Neural cell (in vitro differentiated cells): ENCODE measurements around the gene RTL9.

Experiments used
- CTCF ChIP-seq: fragments of 450-650 bp; IDR thresholded peaks from 2 replicates; pipeline ENCODE4 v1.5.1; 2014; ENCODE audit warnings: antibody characterized with exemption, mild to moderate bottlenecking, moderate library complexity; ENCODE audit not compliant: poor library complexity, severe bottlenecking
- EP300 ChIP-seq: fragments of 450-650 bp; conservative IDR thresholded peaks from 2 replicates; pipeline ENCODE4 v1.6.1; 2014; ENCODE audit warnings: antibody characterized with exemption, mild to moderate bottlenecking, moderate library complexity; ENCODE audit not compliant: poor library complexity, severe bottlenecking
- EZH2 ChIP-seq: fragments of 200-600, 300-800 bp; shearing (Covaris generic), sonication (generic); IDR thresholded peaks from 2 replicates; pipeline ENCODE4 v1.6.1; 2014; ENCODE audit warnings: antibody characterized with exemption, low read length, borderline replicate concordance, mild to moderate bottlenecking; ENCODE audit not compliant: insufficient read depth, poor library complexity, severe bottlenecking
- MXI1 ChIP-seq: fragments of 450-650 bp; conservative IDR thresholded peaks from 2 replicates; pipeline ENCODE4 v1.6.1; 2014; ENCODE audit warnings: antibody characterized with exemption, mild to moderate bottlenecking; ENCODE audit not compliant: poor library complexity, severe bottlenecking
- POLR2AphosphoS5 ChIP-seq: IDR thresholded peaks from 2 replicates; pipeline ENCODE4 v1.6.1; 2012
- RAD21 ChIP-seq: fragments of 450-650 bp; conservative IDR thresholded peaks from 2 replicates; pipeline ENCODE4 v1.6.1; 2014; ENCODE audit warnings: antibody characterized with exemption, mild to moderate bottlenecking, moderate library complexity
- REST ChIP-seq: IDR thresholded peaks from 2 replicates; pipeline ENCODE4 v1.6.1; 2012; ENCODE audit warnings: borderline replicate concordance
- SMC3 ChIP-seq: fragments of 450-650 bp; conservative IDR thresholded peaks from 2 replicates; pipeline ENCODE4 v1.6.1; 2014; ENCODE audit warnings: antibody characterized with exemption, mild to moderate bottlenecking, moderate library complexity; ENCODE audit not compliant: poor library complexity
- TAF1 ChIP-seq: IDR thresholded peaks from 2 replicates; pipeline ENCODE4 v1.6.1; 2012; ENCODE audit warnings: low read depth

DNA sequence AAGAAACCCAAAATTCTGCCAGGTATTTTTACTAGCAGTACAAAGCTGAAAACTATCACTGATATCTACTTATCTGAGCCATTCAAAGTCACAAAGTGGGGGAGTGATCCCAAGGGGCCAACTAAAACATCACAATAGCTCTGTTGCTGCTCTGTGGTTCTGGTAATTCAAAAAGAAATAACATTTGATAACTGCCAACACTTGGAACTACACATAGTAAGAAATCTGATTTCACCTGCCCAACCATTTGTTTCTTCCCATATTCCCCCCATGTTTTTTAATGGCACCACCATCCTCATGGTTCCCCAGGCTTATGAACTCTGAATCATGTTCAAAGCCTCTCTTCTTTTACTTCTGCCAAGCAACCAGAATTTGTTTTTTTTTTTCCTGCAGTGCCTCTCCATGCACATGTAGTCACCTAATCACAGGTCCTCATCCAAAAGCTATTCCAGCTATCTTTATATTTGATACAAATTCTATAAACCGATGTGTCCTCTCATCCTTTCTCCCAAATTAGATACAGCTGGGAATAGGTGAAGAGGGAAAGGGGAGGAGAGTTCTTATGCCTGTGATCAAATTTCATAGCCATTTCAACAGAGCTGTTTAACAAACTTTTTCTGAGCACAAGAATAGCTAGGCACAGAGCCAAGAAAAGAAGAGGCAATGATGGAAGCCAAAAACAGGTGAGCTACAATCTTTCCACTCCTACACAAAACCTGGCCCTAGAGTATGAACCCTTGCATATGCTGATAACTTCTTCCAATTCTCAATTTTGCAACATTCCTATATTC is 48.5 kb upstream of the RTL9 start:
- TF ChIP-seq SMC3 (no peak), CTCF (no peak), EZH2 (no peak), REST (no peak), TAF1 (no peak), EP300 (no peak), POLR2AphosphoS5 (no peak), RAD21 (no peak), MXI1 (no peak)
